ENCODE measurements around the gene CUBN.

CUBN gene

DNA sequence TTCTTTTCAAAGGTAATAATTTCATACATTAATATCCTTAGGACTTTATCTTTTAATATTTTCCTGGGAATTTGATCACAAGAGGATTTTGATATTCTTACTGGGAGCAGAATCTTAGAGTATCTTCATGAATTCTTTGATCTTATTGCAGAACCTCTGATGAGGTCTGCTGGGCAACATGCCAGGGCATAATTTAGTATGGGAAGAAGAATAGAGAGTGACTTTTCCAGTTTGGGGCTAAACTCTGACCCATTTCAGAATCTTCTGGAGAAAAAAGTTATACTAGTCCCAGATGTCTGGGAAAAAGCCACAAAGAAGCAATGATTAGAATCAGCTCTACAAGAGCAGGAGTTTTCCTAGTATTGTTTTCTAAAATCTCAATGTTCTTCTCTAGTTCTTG, 284.4 kb downstream of the CUBN start:
- H3K9me3 ChIP-seq (ENCODE audit: control extremely low read depth in 1 of 5, control insufficient read depth in 4 of 5, insufficient read depth in 2 of 5, low read depth in 1 of 5, low read length in 4 of 5) = no peaks in the 10 kb centered on the region
- H3K36me3 ChIP-seq (ENCODE audit: control insufficient read depth in 4 of 4, insufficient read depth in 4 of 4, low read length in 3 of 4) = no peaks in the 10 kb centered on the region
- no peaks in the 10 kb centered on the region for H3K4me1 ChIP-seq (ENCODE audit: control extremely low read depth in 1 of 4, control insufficient read depth in 4 of 4, insufficient read depth in 4 of 4, low read length in 3 of 4)
- ChIA-PET CTCF (interaction anchor here (0.6 to 2.1 kb wide), 6 partner anchors 27 to 1620 kb away, joined by 3 to 7 read pairs (median 4); no protein-coding TSS in a partner anchor), POLR2A (no interaction called here)
- no peaks in the 10 kb centered on the region for H3K27me3 ChIP-seq (replicated peaks in 2 of 5; ENCODE audit: control insufficient read depth in 4 of 5, insufficient read depth in 5 of 5, low read length in 4 of 5)
- H3K4me3 ChIP-seq (ENCODE audit: control insufficient read depth in 1 of 7, extremely low read depth in 1 of 7, insufficient read depth in 4 of 7, low read depth in 2 of 7, low read length in 6 of 7) = no peak overlapping the region
- DNase-seq = no peak
- no peak overlapping the region for H3K27ac ChIP-seq (ENCODE audit: insufficient read depth in 1 of 2, low read depth in 1 of 2, low read length in 2 of 2, poor library complexity in 1 of 2, severe bottlenecking in 2 of 2)

DNA sequence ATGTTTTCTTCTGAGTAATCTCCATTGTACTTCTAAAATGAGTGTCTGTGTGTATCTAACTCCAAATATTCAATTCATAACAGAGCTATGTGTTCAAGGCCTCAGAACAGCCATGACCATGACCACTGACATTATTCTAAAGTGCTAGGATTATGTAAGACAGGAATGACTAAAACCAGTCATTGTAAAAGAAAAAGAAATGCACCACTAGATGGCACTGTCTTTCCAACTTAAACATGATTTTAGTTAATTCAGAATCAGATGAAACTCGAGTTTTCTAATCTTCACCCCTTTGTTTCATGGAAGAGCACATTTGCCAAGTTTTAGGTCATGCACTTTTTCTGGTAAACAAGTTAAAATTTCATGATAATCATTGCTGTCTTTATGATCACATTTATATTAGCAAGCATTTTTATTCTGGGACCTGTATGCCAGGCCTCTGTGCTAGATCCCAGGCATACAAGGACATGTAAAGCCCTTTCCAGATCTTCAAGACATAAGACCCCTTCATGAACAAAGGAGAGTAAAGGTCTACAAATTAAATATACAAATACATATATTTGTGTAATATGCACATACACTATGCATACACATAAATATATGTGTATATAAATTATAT, 286.2 kb downstream of the CUBN start:
- ChIA-PET POLR2A (no interaction called here), CTCF (interaction anchor here (0.6 to 2.4 kb wide), 10 partner anchors 10 to 447 kb away, joined by 3 to 9 read pairs (median 4); no protein-coding TSS in a partner anchor)
- Histone ChIP-seq H3K9me3 (ENCODE audit: control extremely low read depth in 1 of 5, control insufficient read depth in 4 of 5, insufficient read depth in 2 of 5, low read depth in 1 of 5, low read length in 4 of 5) (no peaks in the 10 kb centered on the region), H3K27me3 (replicated peaks in 2 of 5; ENCODE audit: control insufficient read depth in 4 of 5, insufficient read depth in 5 of 5, low read length in 4 of 5) (no peaks in the 10 kb centered on the region), H3K4me3 (ENCODE audit: control insufficient read depth in 1 of 7, extremely low read depth in 1 of 7, insufficient read depth in 4 of 7, low read depth in 2 of 7, low read length in 6 of 7) (no peak overlapping the region), H3K27ac (ENCODE audit: insufficient read depth in 1 of 2, low read depth in 1 of 2, low read length in 2 of 2, poor library complexity in 1 of 2, severe bottlenecking in 2 of 2) (no peak overlapping the region), H3K36me3 (ENCODE audit: control insufficient read depth in 4 of 4, insufficient read depth in 4 of 4, low read length in 3 of 4) (no peaks in the 10 kb centered on the region), H3K4me1 (ENCODE audit: control extremely low read depth in 1 of 4, control insufficient read depth in 4 of 4, insufficient read depth in 4 of 4, low read length in 3 of 4) (no peaks in the 10 kb centered on the region)
- peak; percentile 69 to 86 (median 86) for DNase-seq
- WGBS (ENCODE audit: insufficient coverage) = 13% methylated on average over 1 of the region's 1 CpG

DNA sequence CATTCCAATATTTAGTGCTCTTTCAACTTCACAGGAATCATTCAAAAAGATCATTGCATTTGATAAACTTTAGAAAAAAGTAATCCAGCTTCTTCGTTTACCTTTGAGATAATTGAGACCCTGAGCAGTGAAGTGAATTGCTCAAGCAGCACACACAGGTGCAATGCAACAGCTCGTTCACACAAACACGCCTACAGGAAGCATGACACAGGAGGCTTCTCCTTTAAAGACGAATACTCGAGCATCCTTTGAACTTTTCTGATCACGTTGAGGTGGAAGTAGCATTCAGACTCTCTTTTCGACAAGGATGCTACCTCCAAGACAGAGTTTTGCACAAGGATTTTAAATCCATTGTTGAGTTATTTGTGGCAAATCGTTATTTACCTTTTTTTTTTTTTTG, 294.4 kb downstream of the CUBN start:
- no peaks in the 10 kb centered on the region for H3K36me3 ChIP-seq (ENCODE audit: control insufficient read depth in 4 of 4, insufficient read depth in 4 of 4, low read length in 3 of 4)
- no peak overlapping the region for H3K27ac ChIP-seq (ENCODE audit: insufficient read depth in 1 of 2, low read depth in 1 of 2, low read length in 2 of 2, poor library complexity in 1 of 2, severe bottlenecking in 2 of 2)
- DNase-seq = no peak
- ChIA-PET POLR2A (no interaction called here), CTCF (no interaction called here)
- peaks cover 0 to 27% (median 10%) of the 10 kb centered on the region in 4 experiments for H3K4me1 ChIP-seq (ENCODE audit: control extremely low read depth in 1 of 4, control insufficient read depth in 4 of 4, insufficient read depth in 4 of 4, low read length in 3 of 4)
- no peaks in the 10 kb centered on the region for H3K9me3 ChIP-seq (ENCODE audit: control extremely low read depth in 1 of 5, control insufficient read depth in 4 of 5, insufficient read depth in 2 of 5, low read depth in 1 of 5, low read length in 4 of 5)
- WGBS (ENCODE audit: insufficient coverage) = 85% methylated on average over 6 of the region's 8 CpGs
- H3K4me3 ChIP-seq (ENCODE audit: control insufficient read depth in 1 of 7, extremely low read depth in 1 of 7, insufficient read depth in 4 of 7, low read depth in 2 of 7, low read length in 6 of 7) = no peak overlapping the region
- H3K27me3 ChIP-seq (replicated peaks in 2 of 5; ENCODE audit: control insufficient read depth in 4 of 5, insufficient read depth in 5 of 5, low read length in 4 of 5) = peaks cover 0 to 2% (median 0%) of the 10 kb centered on the region in 5 experiments

DNA sequence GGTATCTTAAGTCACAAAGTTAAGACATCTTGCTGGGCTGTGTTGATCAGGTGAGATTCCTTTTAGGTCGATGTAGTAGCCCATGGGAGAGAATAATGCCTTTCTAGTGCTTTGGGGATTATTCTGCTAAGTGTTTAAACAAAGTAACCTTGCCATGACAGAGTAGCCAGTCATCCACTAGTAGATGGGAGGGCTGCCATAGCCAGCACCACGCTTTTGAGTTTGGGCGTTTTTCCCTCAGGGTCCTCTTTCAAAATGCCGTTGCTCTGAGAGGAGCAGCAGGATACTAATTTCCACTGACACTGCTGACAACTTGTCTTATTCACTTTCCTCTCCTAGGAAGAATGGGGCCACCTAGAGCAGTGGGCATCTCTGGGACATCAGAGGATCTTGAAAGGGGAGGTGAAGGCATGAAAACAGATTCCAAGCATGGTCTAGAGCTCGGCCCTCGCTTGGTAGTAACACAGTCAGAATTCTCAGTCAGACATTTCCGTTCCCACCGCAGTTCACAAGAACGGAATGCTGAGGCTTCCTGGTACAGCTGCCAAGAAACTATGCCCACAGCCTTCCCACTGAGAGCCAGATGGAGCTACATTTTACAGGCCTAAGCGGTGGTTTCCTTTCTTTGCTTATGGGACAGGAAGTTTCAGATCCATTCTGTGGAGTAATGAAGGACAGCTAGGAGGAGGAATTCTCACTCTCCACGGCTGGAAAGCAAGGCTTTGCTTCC, 297.1 kb downstream of the CUBN start:
- CTCF ChIA-PET = interaction anchor here (1.2 to 1.6 kb wide), 3 partner anchors 11 to 424 kb away, joined by 4 to 5 read pairs (median 4); no protein-coding TSS in a partner anchor
- peaks cover 0 to 2% (median 0%) of the 10 kb centered on the region in 5 experiments for H3K27me3 ChIP-seq (replicated peaks in 2 of 5; ENCODE audit: control insufficient read depth in 4 of 5, insufficient read depth in 5 of 5, low read length in 4 of 5)
- H3K4me3 ChIP-seq (ENCODE audit: control insufficient read depth in 1 of 7, extremely low read depth in 1 of 7, insufficient read depth in 4 of 7, low read depth in 2 of 7, low read length in 6 of 7) = peak overlapping the region in 2 of 7 experiments; percentile 52 to 65
- H3K4me1 ChIP-seq (ENCODE audit: control extremely low read depth in 1 of 4, control insufficient read depth in 4 of 4, insufficient read depth in 4 of 4, low read length in 3 of 4) = peaks cover 0 to 35% (median 12%) of the 10 kb centered on the region in 4 experiments
- no peaks in the 10 kb centered on the region for H3K9me3 ChIP-seq (ENCODE audit: control extremely low read depth in 1 of 5, control insufficient read depth in 4 of 5, insufficient read depth in 2 of 5, low read depth in 1 of 5, low read length in 4 of 5)
- DNase-seq = peak; percentile 44 to 78 (median 69)
- H3K27ac ChIP-seq (ENCODE audit: insufficient read depth in 1 of 2, low read depth in 1 of 2, low read length in 2 of 2, poor library complexity in 1 of 2, severe bottlenecking in 2 of 2) = peak overlapping the region in 1 of 2 experiments; percentile 51
- H3K36me3 ChIP-seq (ENCODE audit: control insufficient read depth in 4 of 4, insufficient read depth in 4 of 4, low read length in 3 of 4) = no peaks in the 10 kb centered on the region
- POLR2A ChIA-PET = no interaction called here
- 15% methylated on average over 8 of the region's 11 CpGs for WGBS (ENCODE audit: insufficient coverage)

DNA sequence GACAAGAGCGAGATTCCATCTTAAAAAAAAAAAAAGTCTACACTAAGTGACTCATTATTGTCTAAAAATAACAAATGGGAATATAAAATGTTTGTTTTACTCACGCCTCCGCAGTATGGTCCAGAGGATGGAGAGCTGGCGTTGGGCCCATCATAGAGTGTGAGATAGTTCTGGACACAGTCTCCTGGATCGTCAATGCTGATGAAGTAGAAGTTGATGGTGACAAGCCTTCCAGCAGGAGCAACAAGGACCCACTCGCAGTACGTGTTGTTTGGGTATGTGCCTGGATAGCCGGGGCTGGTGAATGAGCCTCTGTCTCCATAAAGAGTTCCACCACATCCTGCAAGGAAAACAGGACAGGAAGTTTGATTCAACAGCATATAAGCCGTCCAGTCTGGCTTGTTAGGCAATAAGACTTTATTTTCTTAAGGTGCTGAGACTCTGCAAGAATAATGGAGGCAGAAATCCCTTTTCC, 300.9 kb downstream of the CUBN start:
- no peak overlapping the region for H3K27ac ChIP-seq (ENCODE audit: insufficient read depth in 1 of 2, low read depth in 1 of 2, low read length in 2 of 2, poor library complexity in 1 of 2, severe bottlenecking in 2 of 2)
- no peak for DNase-seq
- no peaks in the 10 kb centered on the region for H3K9me3 ChIP-seq (ENCODE audit: control extremely low read depth in 1 of 5, control insufficient read depth in 4 of 5, insufficient read depth in 2 of 5, low read depth in 1 of 5, low read length in 4 of 5)
- H3K27me3 ChIP-seq (replicated peaks in 2 of 5; ENCODE audit: control insufficient read depth in 4 of 5, insufficient read depth in 5 of 5, low read length in 4 of 5) = peaks cover 0 to 2% (median 0%) of the 10 kb centered on the region in 5 experiments
- H3K4me1 ChIP-seq (ENCODE audit: control extremely low read depth in 1 of 4, control insufficient read depth in 4 of 4, insufficient read depth in 4 of 4, low read length in 3 of 4) = peaks cover 0 to 32% (median 12%) of the 10 kb centered on the region in 4 experiments
- H3K4me3 ChIP-seq (ENCODE audit: control insufficient read depth in 1 of 7, extremely low read depth in 1 of 7, insufficient read depth in 4 of 7, low read depth in 2 of 7, low read length in 6 of 7) = no peak overlapping the region
- no peaks in the 10 kb centered on the region for H3K36me3 ChIP-seq (ENCODE audit: control insufficient read depth in 4 of 4, insufficient read depth in 4 of 4, low read length in 3 of 4)
- ChIA-PET POLR2A (interaction anchor here (0.6 kb wide), 1 partner anchor 126 kb away, joined by 3 read pairs; no protein-coding TSS in a partner anchor), CTCF (interaction anchor here (0.6 to 1.8 kb wide), 11 partner anchors 9 to 1316 kb away, joined by 3 to 10 read pairs (median 3); no protein-coding TSS in a partner anchor)
- 73% methylated on average over 5 of the region's 9 CpGs for WGBS (ENCODE audit: insufficient coverage)

DNA sequence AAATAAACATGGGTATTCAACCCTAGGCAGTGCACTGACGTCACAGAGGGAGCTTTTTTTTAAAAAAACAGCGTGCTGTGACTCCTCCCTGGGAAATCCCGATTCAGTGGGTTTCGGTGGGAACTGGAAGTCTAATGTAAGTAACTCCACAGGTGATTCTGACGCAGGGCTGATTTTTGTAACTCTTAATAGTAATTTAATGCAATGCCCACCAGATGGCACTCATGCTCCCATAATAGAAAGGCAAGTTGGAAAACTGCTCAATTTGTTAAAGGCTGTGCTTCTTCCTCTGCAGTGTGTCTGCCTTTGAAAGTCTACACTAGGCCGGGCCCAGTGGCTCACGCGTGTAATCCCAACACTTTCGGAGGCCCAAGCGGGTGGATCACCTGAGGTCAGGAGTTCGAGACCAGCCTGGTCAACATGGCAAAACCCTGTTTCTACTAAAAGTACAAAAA, 301.5 kb downstream of the CUBN start:
- DNase-seq = peak; percentile 80 to 88 (median 85)
- CTCF ChIA-PET = interaction anchor here (0.8 to 2.4 kb wide), 12 partner anchors 10 to 993 kb away, joined by 3 to 10 read pairs (median 4); partner anchors contain the start of gene RSU1
- Histone ChIP-seq H3K27ac (ENCODE audit: insufficient read depth in 1 of 2, low read depth in 1 of 2, low read length in 2 of 2, poor library complexity in 1 of 2, severe bottlenecking in 2 of 2) (no peak overlapping the region), H3K4me3 (ENCODE audit: control insufficient read depth in 1 of 7, extremely low read depth in 1 of 7, insufficient read depth in 4 of 7, low read depth in 2 of 7, low read length in 6 of 7) (no peak overlapping the region), H3K9me3 (ENCODE audit: control extremely low read depth in 1 of 5, control insufficient read depth in 4 of 5, insufficient read depth in 2 of 5, low read depth in 1 of 5, low read length in 4 of 5) (peaks cover 0 to 1% (median under 1%) of the 10 kb centered on the region in 5 experiments), H3K27me3 (replicated peaks in 2 of 5; ENCODE audit: control insufficient read depth in 4 of 5, insufficient read depth in 5 of 5, low read length in 4 of 5) (peaks cover 0 to 2% (median 0%) of the 10 kb centered on the region in 5 experiments), H3K36me3 (ENCODE audit: control insufficient read depth in 4 of 4, insufficient read depth in 4 of 4, low read length in 3 of 4) (no peaks in the 10 kb centered on the region), H3K4me1 (ENCODE audit: control extremely low read depth in 1 of 4, control insufficient read depth in 4 of 4, insufficient read depth in 4 of 4, low read length in 3 of 4) (peaks cover 0 to 27% (median 10%) of the 10 kb centered on the region in 4 experiments)
- 22% methylated on average over 10 of the region's 11 CpGs for WGBS (ENCODE audit: insufficient coverage)
- POLR2A ChIA-PET = interaction anchor here (0.6 kb wide), 1 partner anchor 127 kb away, joined by 3 read pairs; no protein-coding TSS in a partner anchor

All from common myeloid progenitor, CD34-positive (primary cell).